Subcutaneous abdominal adipose tissue (tissue), 5 donors: ENCODE data around the gene DHFR.

Experiments used
- H3K27ac ChIP-seq: one replicate; pipeline ENCODE4 v1.7.0; 2013; ENCODE audit warnings: low read depth, mild to moderate bottlenecking, inconsistent platforms, low read length, moderate library complexity
- H3K27me3 ChIP-seq, 5 donors: one replicate each; pipeline ENCODE4 v1.7.0; 2013; ENCODE audit warnings: low read length in 5 of 5, inconsistent platforms in 1 of 5; ENCODE audit not compliant: control insufficient read depth in 5 of 5, insufficient read depth in 4 of 5
- H3K36me3 ChIP-seq, 5 donors: one replicate each; pipeline ENCODE4 v1.7.0; 2013; ENCODE audit warnings: low read length in 5 of 5; ENCODE audit not compliant: control insufficient read depth in 5 of 5, insufficient read depth in 5 of 5
- H3K4me1 ChIP-seq, 5 donors: one replicate each; pipeline ENCODE4 v1.7.0; 2013; ENCODE audit warnings: low read length in 5 of 5, mild to moderate bottlenecking in 3 of 5, moderate library complexity in 1 of 5; ENCODE audit not compliant: control insufficient read depth in 5 of 5, insufficient read depth in 5 of 5
- H3K4me3 ChIP-seq, 5 donors: one replicate each; pipeline ENCODE4 v1.7.0; 2013; ENCODE audit warnings: low read length in 5 of 5, low read depth in 1 of 5
- H3K9ac ChIP-seq, 5 donors: one replicate each; pipeline ENCODE4 v1.7.0; 2013; ENCODE audit warnings: low read length in 5 of 5, mild to moderate bottlenecking in 4 of 5, moderate library complexity in 3 of 5
- H3K9me3 ChIP-seq, 5 donors: one replicate each; pipeline ENCODE4 v1.7.0; 2013; ENCODE audit warnings: low read length in 5 of 5; ENCODE audit not compliant: control insufficient read depth in 5 of 5
- donor health status: healthy.
- donor health status: healthy.
- donor health status: healthy.
- donor health status: healthy.
- donor health status: healthy.

DHFR gene

GRCh38 chr5:80608731-80609130, 46.1 kb downstream of the DHFR start:
- Histone ChIP-seq H3K27me3 (no peaks in the 10 kb centered on the region), H3K27ac (no peak overlapping the region), H3K36me3 (no peaks in the 10 kb centered on the region)

GRCh38 chr5:80607832-80608231, 47.0 kb downstream of the DHFR start:
- Histone ChIP-seq H3K27me3 (no peaks in the 10 kb centered on the region), H3K9me3 (peaks cover 0 to 10% (median 6%) of the 10 kb centered on the region in 5 donors), H3K27ac (no peak overlapping the region), H3K36me3 (no peaks in the 10 kb centered on the region), H3K4me1 (no peaks in the 10 kb centered on the region), H3K9ac (no peak overlapping the region), H3K4me3 (no peak overlapping the region)

More at GRCh38 chr5:80608731-80609130, 46.1 kb downstream of the DHFR start:
- Histone ChIP-seq H3K9ac (no peak overlapping the region), H3K9me3 (peaks cover 0 to 10% (median 6%) of the 10 kb centered on the region in 5 donors), H3K4me3 (no peak overlapping the region), H3K4me1 (no peaks in the 10 kb centered on the region)

GRCh38 chr5:80607343-80607742, 47.4 kb downstream of the DHFR start:
- Histone ChIP-seq H3K36me3 (no peaks in the 10 kb centered on the region), H3K27me3 (no peaks in the 10 kb centered on the region), H3K9ac (no peak overlapping the region), H3K4me3 (no peak overlapping the region), H3K27ac (no peak overlapping the region), H3K4me1 (no peaks in the 10 kb centered on the region), H3K9me3 (peaks cover 0 to 10% (median 6%) of the 10 kb centered on the region in 5 donors)

GRCh38 chr5:80600943-80601693, 53.7 kb downstream of the DHFR start:
- Histone ChIP-seq H3K4me3 (no peak overlapping the region), H3K9me3 (no peaks in the 10 kb centered on the region), H3K36me3 (no peaks in the 10 kb centered on the region), H3K4me1 (no peaks in the 10 kb centered on the region), H3K9ac (no peak overlapping the region), H3K27me3 (no peaks in the 10 kb centered on the region), H3K27ac (no peak overlapping the region)

- no peak overlapping the region for H3K9ac ChIP-seq
- H3K4me3 ChIP-seq: no peak overlapping the region
- H3K9me3 ChIP-seq: no peaks in the 10 kb centered on the region
- peaks cover 0 to 4% (median 0%) of the 10 kb centered on the region in 5 donors for H3K4me1 ChIP-seq
- no peaks in the 10 kb centered on the region for H3K27me3 ChIP-seq
- H3K27ac ChIP-seq: no peak overlapping the region
- no peaks in the 10 kb centered on the region for H3K36me3 ChIP-seq
Observed at GRCh38 chr5:80597500-80597899, 57.3 kb downstream of the DHFR start.

GRCh38 chr5:80594810-80595209, 60.0 kb downstream of the DHFR start:
- Histone ChIP-seq H3K36me3 (no peaks in the 10 kb centered on the region), H3K27me3 (no peaks in the 10 kb centered on the region), H3K4me1 (peaks cover 0 to 4% (median 0%) of the 10 kb centered on the region in 5 donors), H3K9ac (no peak overlapping the region), H3K27ac (no peak overlapping the region), H3K9me3 (no peaks in the 10 kb centered on the region), H3K4me3 (no peak overlapping the region)

GRCh38 chr5:80592761-80593160, 62.0 kb downstream of the DHFR start:
- Histone ChIP-seq H3K4me3 (no peak overlapping the region), H3K36me3 (no peaks in the 10 kb centered on the region), H3K27me3 (no peaks in the 10 kb centered on the region), H3K27ac (no peak overlapping the region), H3K9me3 (no peaks in the 10 kb centered on the region), H3K4me1 (peaks cover 0 to 4% (median 0%) of the 10 kb centered on the region in 5 donors), H3K9ac (no peak overlapping the region)

GRCh38 chr5:80592105-80592504, 62.7 kb downstream of the DHFR start:
- Histone ChIP-seq H3K36me3 (no peaks in the 10 kb centered on the region), H3K4me3 (no peak overlapping the region), H3K27me3 (no peaks in the 10 kb centered on the region), H3K9me3 (no peaks in the 10 kb centered on the region), H3K9ac (no peak overlapping the region), H3K4me1 (peaks cover 0 to 4% (median 0%) of the 10 kb centered on the region in 5 donors), H3K27ac (no peak overlapping the region)

- no peak overlapping the region for H3K27ac ChIP-seq
- peaks cover 0 to 4% (median 0%) of the 10 kb centered on the region in 5 donors for H3K4me1 ChIP-seq
- no peak overlapping the region for H3K4me3 ChIP-seq
- no peaks in the 10 kb centered on the region for H3K9me3 ChIP-seq
- no peaks in the 10 kb centered on the region for H3K27me3 ChIP-seq
- H3K9ac ChIP-seq: no peak overlapping the region
- no peaks in the 10 kb centered on the region for H3K36me3 ChIP-seq
Observed at GRCh38 chr5:80591352-80591751, 63.4 kb downstream of the DHFR start.

- H3K4me1 ChIP-seq: peaks cover 0 to 4% (median 0%) of the 10 kb centered on the region in 5 donors
- no peak overlapping the region for H3K4me3 ChIP-seq
- no peaks in the 10 kb centered on the region for H3K27me3 ChIP-seq
- no peaks in the 10 kb centered on the region for H3K9me3 ChIP-seq
- H3K27ac ChIP-seq: no peak overlapping the region
- H3K36me3 ChIP-seq: no peaks in the 10 kb centered on the region
- no peak overlapping the region for H3K9ac ChIP-seq
Observed at GRCh38 chr5:80590766-80591165, 64.0 kb downstream of the DHFR start.
